Measurements from ENCODE around the gene CTBS.
"Not testable (repeated sequence)": the region's sequence is repeated elsewhere in the genome, so short reads cannot be mapped to it uniquely, and the experiment has no call there.

The CTBS gene, protein sequence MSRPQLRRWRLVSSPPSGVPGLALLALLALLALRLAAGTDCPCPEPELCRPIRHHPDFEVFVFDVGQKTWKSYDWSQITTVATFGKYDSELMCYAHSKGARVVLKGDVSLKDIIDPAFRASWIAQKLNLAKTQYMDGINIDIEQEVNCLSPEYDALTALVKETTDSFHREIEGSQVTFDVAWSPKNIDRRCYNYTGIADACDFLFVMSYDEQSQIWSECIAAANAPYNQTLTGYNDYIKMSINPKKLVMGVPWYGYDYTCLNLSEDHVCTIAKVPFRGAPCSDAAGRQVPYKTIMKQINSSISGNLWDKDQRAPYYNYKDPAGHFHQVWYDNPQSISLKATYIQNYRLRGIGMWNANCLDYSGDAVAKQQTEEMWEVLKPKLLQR

DNA sequence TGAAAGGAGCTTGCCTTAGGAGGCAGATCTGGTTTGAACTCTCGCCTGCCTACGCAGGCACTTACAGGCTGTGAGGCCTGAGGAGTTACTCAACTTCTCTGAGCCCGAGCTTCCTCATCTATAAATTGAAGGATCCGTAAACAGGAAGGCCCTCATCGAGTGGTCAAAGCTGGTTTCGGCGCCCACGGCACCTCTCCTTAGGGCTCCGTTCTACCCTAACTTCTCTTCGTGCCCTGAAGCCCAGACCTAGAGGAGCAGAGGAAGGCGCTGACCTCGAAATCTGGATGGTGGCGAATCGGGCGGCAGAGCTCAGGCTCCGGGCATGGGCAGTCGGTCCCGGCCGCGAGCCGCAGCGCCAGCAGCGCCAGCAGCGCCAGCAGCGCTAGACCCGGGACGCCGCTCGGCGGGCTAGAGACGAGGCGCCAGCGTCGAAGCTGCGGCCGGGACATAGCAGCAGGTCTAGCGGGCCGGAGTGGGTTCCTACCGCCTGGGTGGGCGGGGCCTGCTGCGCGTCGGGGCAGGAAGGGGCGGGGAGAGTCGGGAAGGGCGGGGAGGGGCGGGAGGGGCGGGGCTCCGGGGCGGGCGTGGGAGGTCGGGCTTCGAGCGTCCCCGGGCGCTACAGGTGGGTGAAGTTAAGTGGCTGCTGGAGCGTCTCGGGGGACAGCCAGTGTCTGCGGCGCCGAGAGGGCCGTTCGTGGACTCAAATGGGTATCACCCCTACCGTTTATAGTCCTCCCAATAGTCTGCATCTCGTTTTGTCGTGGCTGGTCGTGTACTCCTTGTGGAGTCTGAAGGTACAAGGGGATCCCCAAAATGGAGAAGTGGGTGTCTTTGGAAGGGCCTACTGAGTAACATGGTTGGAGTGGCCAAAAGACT, at the start of gene CTBS:
CTBS (minus strand) TSS at position 474 of the 876 bp plus-strand sequence; CDS start at position 449, 25 bp downstream.
- DNase-seq = peak; percentile 84

DNA sequence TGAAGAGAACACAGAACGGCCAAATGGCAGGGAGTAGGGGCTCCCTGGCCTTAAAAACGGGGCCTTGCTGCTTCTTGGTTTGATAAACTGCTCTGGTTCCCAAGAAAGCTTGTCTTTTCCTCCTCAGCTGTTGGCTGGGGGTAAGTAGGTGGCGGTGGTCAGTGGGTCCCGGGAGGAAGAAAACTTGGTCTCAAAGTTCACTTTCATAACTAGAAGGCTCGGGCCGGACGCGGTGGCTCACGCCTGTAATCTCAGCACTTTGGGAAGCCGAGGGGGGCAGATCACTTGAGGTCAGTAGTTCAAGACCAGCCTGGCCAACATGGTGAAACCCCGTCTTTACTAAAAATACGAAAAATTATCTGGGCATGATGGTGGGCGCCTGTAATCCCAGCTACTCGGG, 47.3 kb upstream of the CTBS start:
- no peak for DNase-seq

DNA sequence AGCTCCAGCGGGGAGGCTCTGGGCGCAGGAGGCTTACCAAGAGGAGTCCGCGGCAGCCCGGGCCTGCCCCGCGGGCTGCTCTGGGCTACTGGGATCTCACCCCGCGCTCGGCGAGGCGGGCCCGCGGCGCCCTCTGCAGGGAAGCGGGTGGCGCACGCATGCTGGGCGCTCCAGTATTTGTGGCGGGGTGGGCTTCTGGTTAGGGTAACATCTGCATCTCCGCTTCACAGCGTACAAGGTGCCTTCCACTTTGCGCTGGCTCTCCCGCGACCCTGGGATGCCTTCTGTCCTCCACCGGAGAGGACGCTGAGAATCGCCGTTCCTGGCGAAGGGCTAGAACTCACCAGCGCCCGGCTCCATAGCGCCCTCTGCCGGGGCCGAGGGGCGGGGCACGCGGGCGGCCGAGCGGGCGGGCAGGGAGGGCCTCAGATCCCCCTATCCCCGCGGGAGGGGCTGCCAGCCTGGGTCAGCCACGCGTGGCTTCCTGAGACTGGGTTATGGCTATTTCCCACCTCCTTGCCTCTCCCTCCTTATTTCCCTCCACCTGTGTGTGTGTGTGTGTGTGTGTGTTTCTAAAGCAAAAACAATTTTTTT, 46.6 kb upstream of the CTBS start:
- peak; percentile 75 for DNase-seq

DNA sequence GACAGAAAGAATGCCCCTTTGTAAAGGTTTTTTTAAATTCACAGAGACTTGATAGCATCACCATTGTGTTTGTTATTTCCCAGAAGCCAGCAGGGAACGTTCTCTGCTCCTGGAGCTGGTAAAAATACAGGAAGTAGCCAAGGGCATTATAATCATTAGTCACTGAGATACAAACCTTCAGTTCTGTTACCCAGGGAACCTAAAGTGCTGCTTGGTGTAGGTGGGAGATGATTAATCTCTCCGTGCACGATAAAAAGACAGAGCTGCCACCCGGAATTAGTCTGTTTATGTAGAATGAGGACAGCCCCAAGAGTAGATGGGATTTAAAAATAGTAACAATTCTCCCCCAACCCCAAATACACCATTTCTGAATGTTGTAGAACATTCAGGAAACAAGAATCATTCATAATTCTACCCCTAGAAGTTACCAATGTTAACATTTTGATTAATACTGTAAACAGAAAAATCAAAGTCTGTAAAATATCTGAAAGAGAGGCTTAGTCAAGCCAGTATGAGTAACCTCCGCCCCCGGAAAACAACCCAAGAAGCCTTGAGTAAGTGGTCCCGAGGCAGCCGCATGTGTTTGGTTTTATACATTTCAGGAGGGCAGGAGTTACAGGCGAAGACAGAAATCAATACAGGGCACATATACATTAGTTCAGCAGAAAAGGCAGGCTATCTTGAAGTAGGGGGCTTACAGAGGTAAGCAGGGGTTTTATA, 45.3 kb upstream of the CTBS start:
- DNase-seq = no peak

DNA sequence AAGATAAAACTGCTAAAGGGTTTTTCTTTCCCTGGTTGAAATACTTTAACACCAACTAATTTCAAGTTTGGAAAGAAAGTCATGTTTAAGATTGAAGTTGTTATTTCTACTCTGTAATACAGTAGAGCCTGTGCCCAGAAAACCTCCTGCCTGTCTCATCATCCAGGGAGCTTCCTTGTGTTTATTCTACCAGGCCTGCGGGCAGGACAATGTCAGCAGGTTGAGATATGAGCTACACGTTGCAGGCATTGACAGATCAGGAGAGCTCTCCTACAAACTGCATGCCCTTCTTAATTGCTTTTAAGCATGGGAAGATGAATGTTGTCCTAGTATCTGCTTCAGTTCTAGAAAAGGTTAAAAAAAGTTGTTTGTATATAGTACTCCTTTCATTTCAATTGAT, 43.1 kb upstream of the CTBS start:
- DNase-seq = no peak

DNA sequence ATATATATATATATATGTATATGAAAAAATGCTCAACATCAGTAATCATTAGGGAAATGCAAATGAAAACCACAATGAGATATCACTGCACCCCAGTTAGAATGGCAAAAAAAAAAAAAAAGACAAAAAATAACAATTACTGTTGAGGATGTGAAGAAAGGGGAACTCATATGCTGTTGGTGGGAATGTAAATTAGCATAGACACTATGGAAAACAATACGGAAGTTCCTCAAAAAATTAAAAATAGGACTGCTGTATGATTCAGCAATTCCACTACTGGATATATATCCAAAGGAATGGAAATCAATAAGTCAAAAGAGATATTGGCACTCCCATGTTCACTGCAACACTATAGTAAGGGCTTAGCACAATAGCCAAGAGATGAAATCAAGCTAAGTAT, 41.5 kb upstream of the CTBS start:
- no peak for DNase-seq

DNA sequence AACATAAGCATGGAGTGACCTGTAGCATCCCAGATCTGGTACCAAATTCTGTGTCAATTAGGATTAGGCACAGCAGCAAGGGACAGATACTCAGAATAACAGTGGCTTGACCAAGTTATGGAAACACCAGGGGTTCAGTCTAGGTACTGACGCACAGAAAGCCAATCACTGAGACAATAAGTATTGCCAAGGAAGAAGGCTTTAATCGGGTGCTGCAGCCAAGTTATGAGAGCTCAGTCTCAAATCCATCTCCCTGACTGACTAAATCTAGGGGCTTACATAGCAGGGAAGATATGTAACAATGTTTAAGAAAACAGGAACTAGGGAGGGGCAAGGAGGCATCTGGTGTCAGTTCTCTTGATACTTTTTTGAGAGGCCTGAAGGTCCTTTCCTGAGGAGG, 39.6 kb upstream of the CTBS start:
- DNase-seq = no peak

DNA sequence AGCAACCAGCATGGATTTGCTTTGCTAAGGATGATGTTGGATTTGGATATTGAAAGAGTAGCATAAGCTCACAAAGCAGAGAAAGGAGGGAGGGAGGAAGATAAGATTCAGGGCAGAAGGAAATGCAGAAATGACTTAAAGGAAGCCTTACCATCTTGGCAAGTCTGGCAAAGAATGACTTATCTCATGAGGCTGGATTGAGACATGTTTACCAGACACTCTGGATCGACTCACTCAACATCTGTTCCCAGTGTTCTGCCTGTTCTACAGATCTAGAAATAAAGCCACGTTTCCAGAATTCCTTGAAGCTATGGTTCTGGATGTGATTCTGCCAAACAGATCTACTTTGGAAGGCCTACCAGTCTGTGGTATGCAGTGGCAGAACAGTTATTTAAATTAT, 38.8 kb upstream of the CTBS start:
- DNase-seq = no peak

DNA sequence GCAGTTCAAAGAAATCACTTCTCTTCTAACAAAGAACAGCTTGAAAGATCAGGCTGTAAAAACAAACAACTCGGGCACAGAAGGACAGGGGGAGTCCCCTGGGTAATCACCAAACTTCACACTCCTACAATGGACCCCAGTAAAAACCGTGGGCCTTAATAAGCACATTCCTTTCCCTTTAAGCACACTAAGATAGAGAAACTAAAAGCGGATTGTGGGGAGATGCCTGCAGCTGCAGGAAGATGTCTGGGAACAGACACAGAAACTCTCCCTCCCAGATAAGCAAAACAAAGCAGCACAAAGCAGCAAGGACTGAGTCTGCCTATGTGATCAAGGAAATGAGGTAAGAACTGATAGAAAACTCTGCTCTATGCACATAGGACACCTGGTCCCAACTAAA, 37.6 kb upstream of the CTBS start:
- DNase-seq = no peak

DNA sequence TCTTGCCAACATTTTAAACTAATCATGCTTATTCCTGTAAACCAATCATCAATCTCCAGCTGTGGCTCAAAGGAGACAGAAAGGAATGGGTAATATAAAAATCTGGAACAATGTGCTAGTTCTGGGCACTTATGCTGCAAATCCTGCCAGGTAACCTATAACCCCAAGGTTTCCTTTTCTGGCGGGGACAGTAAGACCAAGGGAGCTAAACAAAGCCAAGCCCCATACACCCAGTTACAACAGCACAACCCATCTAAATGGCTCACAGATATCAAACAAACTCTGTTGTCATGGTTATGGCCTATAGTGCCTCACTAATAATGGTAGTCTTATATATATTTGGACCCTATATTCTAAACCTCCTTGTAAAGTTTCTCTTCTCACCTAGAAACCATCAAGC, 36.9 kb upstream of the CTBS start:
- DNase-seq = no peak

DNA sequence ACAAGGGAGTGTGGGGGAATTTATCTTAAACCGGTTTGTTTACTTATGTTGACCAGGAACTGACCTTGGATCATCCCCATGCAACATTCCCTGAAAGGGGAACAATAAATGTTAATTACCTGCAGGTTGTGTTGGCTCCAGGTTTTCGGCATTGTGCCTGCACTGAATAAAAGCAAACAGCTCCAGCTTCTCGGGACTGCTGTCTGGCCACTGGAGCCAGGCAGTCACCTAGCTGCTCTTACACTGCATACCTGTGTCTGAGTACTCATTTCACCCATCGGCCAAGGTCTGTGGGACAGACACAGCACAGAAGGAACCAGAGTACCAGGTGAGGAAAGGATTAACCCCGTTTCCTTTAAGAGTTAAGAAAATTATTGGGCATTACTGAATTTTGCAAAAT, 32.7 kb upstream of the CTBS start:
- DNase-seq = no peak

DNA sequence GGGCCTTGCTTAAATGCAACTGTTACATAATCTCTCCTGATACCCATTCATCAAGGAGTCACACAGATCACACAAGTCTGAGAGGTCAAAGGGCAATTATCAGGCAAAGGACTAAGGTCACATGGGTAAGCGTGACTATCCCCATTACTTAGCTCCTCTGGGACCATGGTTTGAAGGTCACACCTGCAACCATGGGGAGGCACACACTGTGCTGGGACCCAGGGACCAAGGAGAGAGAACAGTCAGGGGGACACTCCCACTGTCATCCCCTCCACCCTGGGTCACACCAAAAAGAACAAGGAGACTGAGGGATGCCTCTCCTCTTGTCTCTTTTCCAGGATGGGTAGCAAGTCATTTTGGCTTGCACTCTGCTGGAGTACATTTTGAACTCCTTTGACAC, 30.9 kb upstream of the CTBS start:
- no peak for DNase-seq

DNA sequence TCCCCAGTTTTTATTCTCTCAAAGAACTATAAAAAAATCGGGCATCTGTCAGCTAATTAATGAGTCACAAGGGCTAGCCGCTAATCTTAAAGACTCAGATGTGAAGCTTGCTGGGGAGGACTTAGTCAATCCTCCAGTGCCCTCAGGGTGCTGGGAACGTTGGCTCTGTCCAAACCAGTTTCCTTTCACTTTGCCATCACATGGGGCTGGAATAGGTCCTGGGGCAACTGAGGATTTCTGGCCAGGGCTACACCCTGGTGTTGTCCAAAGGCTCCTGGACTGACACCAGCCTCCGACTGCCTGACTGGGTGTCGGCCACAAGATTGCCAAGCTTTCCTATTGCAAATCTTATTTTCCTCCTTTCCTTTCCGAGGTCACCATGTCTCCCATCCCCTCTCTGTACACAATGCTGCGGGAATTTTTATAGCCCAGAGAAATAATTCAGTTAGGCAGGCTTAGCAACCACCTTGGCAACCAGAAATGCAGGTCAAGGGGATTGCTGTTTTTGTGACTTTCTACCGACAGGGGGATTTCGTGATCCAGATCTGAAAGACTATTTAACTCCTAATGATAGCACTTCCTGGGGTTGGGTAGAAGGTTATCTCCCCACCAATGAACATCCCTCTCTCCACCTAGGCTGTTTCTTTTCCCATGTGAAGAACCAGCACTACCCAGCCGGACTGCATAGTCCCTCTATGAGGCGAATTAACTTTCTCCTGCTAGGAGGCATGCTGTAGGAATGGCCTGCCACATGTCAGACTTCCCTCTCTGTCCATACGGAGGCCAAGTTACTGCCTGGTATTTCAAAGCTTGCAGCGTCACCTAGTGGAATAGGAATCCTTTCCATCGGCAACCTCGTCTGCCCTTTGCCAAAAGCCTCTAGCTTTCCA, 29.9 kb upstream of the CTBS start:
- DNase-seq = no peak

DNA sequence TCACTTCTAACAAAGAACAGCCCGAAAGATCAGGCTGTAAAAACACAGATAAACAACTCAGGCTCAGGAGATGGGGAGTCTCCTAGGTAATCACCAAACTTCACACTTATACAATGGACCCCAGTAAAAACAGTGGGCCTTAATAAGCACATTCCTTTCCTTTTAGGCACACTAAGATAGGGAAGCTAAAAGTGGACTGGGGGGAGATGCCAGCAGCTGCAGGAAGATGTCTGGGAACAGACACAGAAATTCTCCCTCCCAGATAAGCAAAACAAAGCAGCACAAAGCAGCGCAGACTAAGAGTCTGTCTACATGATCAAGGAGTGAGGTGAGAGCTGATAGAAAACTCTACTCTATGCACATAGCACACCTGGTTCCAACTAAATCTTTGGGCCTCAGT, 29.0 kb upstream of the CTBS start:
- DNase-seq = no peak

DNA sequence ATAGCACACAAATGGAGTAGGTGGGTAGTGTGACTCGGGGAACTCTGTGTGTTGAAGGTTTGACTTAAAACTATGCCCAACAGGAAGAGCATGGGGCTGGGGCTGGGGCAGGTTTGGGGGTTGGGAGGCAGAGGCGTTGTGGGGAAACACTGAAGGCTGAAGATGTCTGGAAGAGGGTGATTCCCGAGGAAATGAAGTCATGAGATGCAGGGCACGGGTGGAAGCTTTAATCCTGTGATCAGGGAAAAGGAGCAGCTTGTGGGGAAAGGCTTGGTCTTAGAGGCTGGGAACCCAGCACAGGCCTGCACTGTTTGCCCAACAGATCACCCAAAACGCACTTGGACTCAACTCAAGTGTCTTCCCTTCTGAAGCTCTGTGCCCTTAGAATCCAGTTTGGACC, 26.6 kb upstream of the CTBS start:
- no peak for DNase-seq

DNA sequence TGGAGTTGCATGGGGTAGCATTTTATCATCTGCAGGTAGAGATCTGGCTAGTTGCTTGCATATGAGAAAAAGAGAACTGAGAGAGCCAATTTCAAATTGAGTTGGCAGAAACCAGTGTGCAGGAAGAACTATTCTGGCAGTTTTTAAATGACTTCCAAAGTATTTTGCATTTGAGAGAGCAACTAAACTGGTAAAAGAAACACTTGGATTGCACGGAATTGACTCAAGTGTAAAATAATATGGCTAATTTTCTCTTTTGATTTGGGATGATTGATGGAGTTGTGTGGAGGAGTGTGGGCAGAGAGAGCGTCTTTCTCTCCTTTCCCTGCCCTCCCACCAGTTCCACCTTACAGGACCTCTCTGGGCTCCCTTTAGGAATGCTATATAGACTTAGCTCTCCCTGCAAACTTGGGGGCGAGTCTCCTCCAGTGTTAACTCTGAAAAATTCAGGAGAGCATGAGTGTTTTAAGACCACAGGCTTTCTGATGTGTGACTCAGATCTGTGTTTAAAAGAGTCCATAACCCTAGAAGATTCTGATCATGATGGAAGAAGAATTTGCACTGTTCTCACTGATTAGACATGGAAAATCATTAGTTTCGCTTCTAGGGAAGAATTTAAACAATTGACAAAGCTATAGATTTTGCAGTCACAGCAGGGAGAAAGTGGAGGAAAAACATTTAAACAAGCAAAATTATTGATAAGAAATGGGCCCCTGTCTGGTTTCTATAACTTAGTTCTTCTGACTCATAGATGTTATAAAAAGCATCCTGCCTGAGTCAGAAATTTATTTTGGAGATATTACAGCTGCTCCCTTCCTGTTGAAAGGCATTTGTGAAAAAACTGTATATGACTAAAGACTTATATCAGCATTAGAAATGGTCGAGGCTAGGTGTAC, 24.9 kb upstream of the CTBS start:
- DNase-seq = no peak

DNA sequence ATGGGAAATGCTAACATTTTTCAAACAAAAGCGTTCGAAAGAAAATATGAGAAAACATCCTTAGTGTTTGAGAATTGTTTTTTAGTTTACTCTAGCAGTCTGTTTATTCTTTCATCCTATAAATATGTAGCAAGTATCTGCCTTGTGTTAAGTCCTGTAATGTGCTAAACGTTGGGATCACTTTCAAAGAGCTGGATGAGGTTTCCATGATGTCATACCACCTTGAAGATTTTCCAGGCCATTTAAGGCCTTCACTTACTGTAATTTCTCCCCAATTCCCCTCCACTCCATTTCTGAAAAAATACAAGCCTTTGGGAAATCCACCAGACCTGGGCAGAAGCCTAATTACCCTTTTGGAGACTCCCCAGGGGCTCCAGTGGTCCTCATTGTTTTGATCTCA, 24.2 kb upstream of the CTBS start:
- no peak for DNase-seq

DNA sequence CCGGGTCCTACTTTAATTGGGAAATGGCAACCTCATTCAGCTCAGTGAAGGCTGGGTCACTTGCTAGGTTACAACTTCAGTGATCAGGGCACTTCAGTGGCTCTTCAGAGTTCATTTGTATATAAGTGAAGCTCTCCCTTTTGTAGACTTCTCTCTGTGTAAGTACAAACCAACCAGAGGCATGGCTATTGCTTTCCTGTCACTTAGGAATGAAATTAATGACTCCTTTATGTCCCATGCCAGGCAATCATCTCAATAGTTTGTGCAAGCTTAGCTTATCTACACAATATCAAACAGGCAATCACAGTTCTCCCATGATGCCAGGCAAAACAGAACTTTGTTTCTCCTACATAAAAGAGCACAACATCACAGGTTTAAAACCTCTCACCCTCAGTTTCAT, 22.8 kb upstream of the CTBS start:
- no peak for DNase-seq

DNA sequence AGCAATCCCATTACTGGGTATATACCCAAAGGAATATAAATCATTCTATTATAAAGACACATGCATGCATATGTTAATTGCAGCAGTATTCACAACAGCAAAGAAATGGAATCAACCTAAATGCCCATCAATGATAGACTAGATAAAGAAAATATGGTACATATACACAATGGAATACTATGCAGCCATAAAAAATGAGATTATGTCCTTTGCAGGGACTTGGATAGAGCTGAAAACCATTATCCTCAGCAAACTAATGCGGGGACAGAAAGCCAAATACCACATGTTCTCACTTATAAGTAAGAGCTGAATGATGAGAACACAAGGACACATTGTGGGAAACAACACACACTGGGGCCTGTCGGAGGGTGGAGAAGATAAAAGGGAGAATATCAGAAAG, 20.7 kb upstream of the CTBS start:
- not testable (repeated sequence) for DNase-seq

DNA sequence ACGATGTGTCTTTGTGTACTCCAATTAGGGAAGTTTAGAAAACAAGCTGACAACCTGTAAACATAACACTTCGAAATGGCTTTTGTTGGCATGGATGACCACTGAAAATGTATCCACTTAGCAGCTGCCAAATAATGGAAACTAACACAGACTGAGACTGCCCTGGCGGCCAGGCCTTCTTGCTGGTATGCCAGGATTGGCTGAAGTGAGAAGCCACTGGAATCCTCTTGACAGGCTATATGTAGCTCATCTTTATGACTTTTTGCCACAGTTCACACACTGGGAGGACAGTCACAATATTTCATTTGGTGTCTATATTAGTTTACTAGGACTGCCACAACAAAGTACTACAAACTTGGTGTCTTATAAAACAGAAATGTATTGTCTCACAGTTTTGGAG, 12.9 kb upstream of the CTBS start:
- DNase-seq = no peak

DNA sequence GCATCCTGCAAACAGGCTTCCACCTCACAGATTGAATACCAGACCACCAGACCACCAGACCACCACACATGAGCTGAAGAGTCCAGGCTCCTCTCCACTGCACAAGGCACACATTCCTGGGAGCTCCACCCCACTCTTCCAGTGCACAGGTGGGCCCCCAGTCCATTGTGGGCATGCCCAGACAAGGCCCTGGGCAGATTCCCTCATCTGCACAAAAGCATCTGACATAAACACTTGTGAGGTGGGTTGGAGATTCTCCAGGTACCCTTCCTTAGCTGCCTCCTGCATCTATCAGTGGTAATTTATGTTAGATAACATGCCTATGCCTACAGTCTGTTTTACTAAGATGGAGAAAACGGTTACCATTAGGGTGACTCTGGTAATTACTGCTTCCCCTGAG, 11.6 kb upstream of the CTBS start:
- DNase-seq = no peak
